IMR-90 (cell line): ENCODE data around the gene SPEF2. TPM values are rescaled to one million over a fixed set of nuclear protein-coding genes. Genes with fewer than 3 reads are reported as not detected.

Experiments used
- ATAC-seq: fragments of 200-7000 bp; cut with Tn5 transposase; 2 replicates; pipeline ENCODE4 v1.9.1; 2020; ENCODE audit warnings: low read depth, mild to moderate bottlenecking, moderate library complexity
- BruUV-seq: library from RNA; stranded (reverse); fragments of 400-500 nt; replicated peaks from 2 replicates; lab custom pipeline; 2021; lab: Mats Ljungman, UMichigan
- CTCF ChIA-PET: fragments of 300-600 bp; formaldehyde crosslinking; extraction: SDS; loops from one replicate; lab custom pipeline; 2021; ENCODE audit warnings: antibody characterized with exemption; lab: Yijun Ruan, JAX
- POLR2A ChIA-PET: fragments of 300-600 bp; sonication (Branson Sonifier 250); formaldehyde crosslinking; loops from one replicate; lab custom pipeline; 2022; ENCODE audit warnings: antibody characterized with exemption; ENCODE audit not compliant: unreplicated experiment; lab: Charles Lee
- DNase-seq: peaks from one replicate; pipeline ENCODE4 v3.0.0; 2013
- H2AFZ ChIP-seq: replicated peaks from 2 replicates; pipeline ENCODE3; 2013; ENCODE audit warnings: low read length, mild to moderate bottlenecking; ENCODE audit not compliant: poor library complexity
- H2AK5ac ChIP-seq: 2 replicates; pipeline ENCODE4 v1.6.1; 2013; ENCODE audit warnings: low read depth, low read length, inconsistent platforms
- H2AK9ac ChIP-seq: replicated peaks from 2 replicates; pipeline ENCODE3; 2013; ENCODE audit warnings: mild to moderate bottlenecking, low read depth, low read length, moderate library complexity; ENCODE audit not compliant: poor library complexity
- H2BK120ac ChIP-seq: 2 replicates; pipeline ENCODE4 v1.6.1; 2013; ENCODE audit warnings: low read depth, low read length, inconsistent platforms
- H2BK15ac ChIP-seq: 3 replicates; pipeline ENCODE4 v1.6.1; 2013; ENCODE audit warnings: low read depth, low read length, inconsistent platforms
- H2BK20ac ChIP-seq: 2 replicates; pipeline ENCODE4 v1.6.1; 2013; ENCODE audit warnings: low read depth, mild to moderate bottlenecking, inconsistent platforms, low read length, moderate library complexity
- H2BK5ac ChIP-seq: 2 replicates; pipeline ENCODE4 v1.6.1; 2013; ENCODE audit warnings: mild to moderate bottlenecking, low read depth, low read length, inconsistent platforms; ENCODE audit not compliant: poor library complexity, severe bottlenecking
- H3K14ac ChIP-seq: replicated peaks from 2 replicates; pipeline ENCODE4 v1.6.1; 2013; ENCODE audit warnings: low read depth, low read length, inconsistent platforms
- H3K18ac ChIP-seq: 2 replicates; pipeline ENCODE4 v1.6.1; 2013; ENCODE audit warnings: low read depth, low read length, control low read depth
- H3K23ac ChIP-seq: 2 replicates; pipeline ENCODE4 v1.6.1; 2013; ENCODE audit warnings: low read depth, low read length, inconsistent platforms
- H3K27ac ChIP-seq: 2 replicates; pipeline ENCODE4 v1.5.1; 2013; ENCODE audit warnings: mild to moderate bottlenecking, control low read depth, low read length; ENCODE audit not compliant: insufficient read depth
- H3K27me3 ChIP-seq: 2 replicates; pipeline ENCODE4 v1.6.1; 2013; ENCODE audit warnings: low read length; ENCODE audit not compliant: control insufficient read depth, insufficient read depth
- H3K36me3 ChIP-seq: 2 replicates; pipeline ENCODE4 v1.6.1; 2013; ENCODE audit warnings: low read length, mixed read lengths; ENCODE audit not compliant: control insufficient read depth, insufficient read depth
- H3K4ac ChIP-seq: 2 replicates; pipeline ENCODE4 v1.6.1; 2013; ENCODE audit warnings: low read depth, low read length, inconsistent platforms
- H3K4me1 ChIP-seq: 2 replicates; pipeline ENCODE4 v1.6.1; 2013; ENCODE audit warnings: low read length, mixed read lengths; ENCODE audit not compliant: control insufficient read depth, insufficient read depth
- H3K4me2 ChIP-seq: 2 replicates; pipeline ENCODE4 v1.6.1; 2013; ENCODE audit warnings: low read depth, mild to moderate bottlenecking, control low read depth, low read length, moderate library complexity
- H3K4me3 ChIP-seq: 2 replicates; pipeline ENCODE4 v1.5.1; 2013; ENCODE audit warnings: low read depth, mild to moderate bottlenecking, control low read depth, low read length, moderate library complexity; ENCODE audit not compliant: insufficient read depth
- H3K56ac ChIP-seq: 2 replicates; pipeline ENCODE4 v1.6.1; 2013; ENCODE audit warnings: low read length, inconsistent platforms; ENCODE audit not compliant: insufficient read depth; ENCODE audit errors: extremely low read depth
- H3K79me1 ChIP-seq, 2 experiments: 2 replicates each; pipeline ENCODE4 v1.6.1; 2013; ENCODE audit warnings: low read length in 2 of 2, inconsistent platforms in 1 of 2, low read depth in 1 of 2
- H3K9ac ChIP-seq: 2 replicates; pipeline ENCODE4 v1.6.1; 2013; ENCODE audit warnings: low read depth, low read length, control low read depth
- H3K9me1 ChIP-seq: 2 replicates; pipeline ENCODE4 v1.6.1; 2013; ENCODE audit warnings: low read length, inconsistent platforms; ENCODE audit not compliant: insufficient read depth
- H3K9me3 ChIP-seq: 2 replicates; pipeline ENCODE4 v1.6.1; 2013; ENCODE audit warnings: low read length; ENCODE audit not compliant: control insufficient read depth, insufficient read depth
- H4K20me1 ChIP-seq: 2 replicates; pipeline ENCODE4 v1.6.1; 2013; ENCODE audit warnings: low read length, inconsistent platforms; ENCODE audit not compliant: insufficient read depth
- H4K5ac ChIP-seq: 2 replicates; pipeline ENCODE4 v1.6.1; 2013; ENCODE audit warnings: mild to moderate bottlenecking, low read depth, low read length, control low read depth
- H4K8ac ChIP-seq, 2 experiments: 2 replicates each; pipeline ENCODE4 v1.6.1; 2013; ENCODE audit warnings: low read depth in 2 of 2, low read length in 2 of 2, control low read depth in 1 of 2, inconsistent platforms in 1 of 2
- H4K91ac ChIP-seq: 2 replicates; pipeline ENCODE4 v1.6.1; 2013; ENCODE audit warnings: low read depth, low read length, inconsistent platforms; ENCODE audit not compliant: insufficient read depth
- BHLHE40 ChIP-seq: fragments of 150-350 bp; IDR thresholded peaks from 2 replicates; pipeline ENCODE4 v1.6.1; 2016; ENCODE audit warnings: mild to moderate bottlenecking, low read depth, low read length
- CEBPB ChIP-seq: IDR thresholded peaks from 2 replicates; pipeline ENCODE4 v1.6.1; 2012; ENCODE audit warnings: low read depth, low read length, improper control_type of control experiment
- CHD1 ChIP-seq: IDR thresholded peaks from 2 replicates; pipeline ENCODE4 v1.6.1; 2012; ENCODE audit warnings: low read depth, low read length, improper control_type of control experiment
- FOS ChIP-seq: fragments of 150-350 bp; IDR thresholded peaks from 2 replicates; pipeline ENCODE4 v1.6.1; 2016; ENCODE audit warnings: low read depth, low read length
- MAFK ChIP-seq: IDR thresholded peaks from 2 replicates; pipeline ENCODE4 v1.6.1; 2012; ENCODE audit warnings: low read depth, low read length, improper control_type of control experiment
- MAZ ChIP-seq: IDR thresholded peaks from 2 replicates; pipeline ENCODE4 v1.6.1; 2012; ENCODE audit warnings: low read depth, mild to moderate bottlenecking, low read length, improper control_type of control experiment, moderate library complexity, borderline replicate concordance
- MXI1 ChIP-seq: IDR thresholded peaks from 2 replicates; pipeline ENCODE4 v1.6.1; 2012; ENCODE audit warnings: low read depth, mild to moderate bottlenecking, low read length, moderate library complexity, borderline replicate concordance
- NFE2L2 ChIP-seq: fragments of 150-350 bp; IDR thresholded peaks from 2 replicates; pipeline ENCODE4 v1.6.1; 2016; ENCODE audit warnings: low read depth, mild to moderate bottlenecking, low read length
- POLR2A ChIP-seq: IDR thresholded peaks from 2 replicates; pipeline ENCODE4 v1.6.1; 2012; ENCODE audit warnings: mild to moderate bottlenecking, low read depth, low read length
- RAD21 ChIP-seq: IDR thresholded peaks from 2 replicates; pipeline ENCODE4 v1.6.1; 2012; ENCODE audit warnings: low read length, improper control_type of control experiment
- RCOR1 ChIP-seq: IDR thresholded peaks from 2 replicates; pipeline ENCODE4 v1.6.1; 2012; ENCODE audit warnings: mild to moderate bottlenecking, low read length, improper control_type of control experiment; ENCODE audit not compliant: insufficient replicate concordance
- RFX5 ChIP-seq: IDR thresholded peaks from 2 replicates; pipeline ENCODE4 v1.8.0; 2012; ENCODE audit warnings: low read depth, mild to moderate bottlenecking, low read length, moderate library complexity
- SMC3 ChIP-seq: fragments of 150-350 bp; IDR thresholded peaks from 2 replicates; pipeline ENCODE4 v1.6.1; 2016; ENCODE audit warnings: low read depth, mild to moderate bottlenecking, antibody characterized with exemption, low read length, moderate library complexity
- USF2 ChIP-seq: fragments of 150-350 bp; IDR thresholded peaks from 2 replicates; pipeline ENCODE4 v1.6.1; 2017; ENCODE audit warnings: mild to moderate bottlenecking, antibody characterized with exemption, low read length, low read depth
- WGBS, 2 experiments: methylation state at CpG; one replicate each; pipeline versions ENCODE4 v1.1.5 to v1.1.7; 2013; ENCODE audit warnings: missing lambda C conversion rate in 2 of 2; ENCODE audit not compliant: insufficient read length in 1 of 2; ENCODE audit errors: extremely low coverage in 2 of 2; 5-methylcytosine and 5-hydroxymethylcytosine counted together
- dilution Hi-C: fragments of 300-500 bp; cut with HindIII; formaldehyde crosslinking; loops from one replicate; pipeline ENCODE4 v1.14.3; 2018; ENCODE audit warnings: low sequenced_read_pairs; ENCODE audit not compliant: unreplicated experiment
- in situ Hi-C: fragments of 300-500 bp; cut with MboI; formaldehyde crosslinking; loops from 3 replicates; pipeline ENCODE4 v1.14.3; 2019; ENCODE audit warnings: low sequenced_read_pairs, inconsistent platforms, mixed read lengths
- intact Hi-C: fragments of 100-400 bp; cut with micrococcal nuclease; formaldehyde crosslinking; loops from 2 replicates; pipeline ENCODE4 v1.10.0; 2022
- polyA plus RNA-seq, 3 experiments: library from polyadenylated mRNA; depleted of rRNA; stranded (reverse); fragments of >200 nt; gene quantifications; 2 replicates each; pipeline ENCODE4 v1.2.3, GENCODE V29; 2012; ENCODE audit warnings: low replicate concordance in 1 of 3
- total RNA-seq: library from RNA; depleted of rRNA; stranded (reverse); fragments of >200 nt; gene quantifications from 2 replicates; pipeline ENCODE4 v1.2.3, GENCODE V29; 2012
- TF ChIP-seq, protein P1 (sequence below): fragments of 150-350 bp; IDR thresholded peaks from 2 replicates; pipeline ENCODE4 v1.6.1; 2016; ENCODE audit warnings: low read depth, mild to moderate bottlenecking, low read length, moderate library complexity, borderline replicate concordance
- TF ChIP-seq, protein P2 (sequence below): conservative IDR thresholded peaks from 2 replicates; pipeline ENCODE4 v1.5.1; 2012; ENCODE audit warnings: mild to moderate bottlenecking, low read depth, low read length, improper control_type of control experiment

SPEF2 gene
- total and polyA plus RNA-seq, 2 of the 4 experiments (the other 2 are of a cell fraction), result 1.7 to 2.3 TPM

DNA sequence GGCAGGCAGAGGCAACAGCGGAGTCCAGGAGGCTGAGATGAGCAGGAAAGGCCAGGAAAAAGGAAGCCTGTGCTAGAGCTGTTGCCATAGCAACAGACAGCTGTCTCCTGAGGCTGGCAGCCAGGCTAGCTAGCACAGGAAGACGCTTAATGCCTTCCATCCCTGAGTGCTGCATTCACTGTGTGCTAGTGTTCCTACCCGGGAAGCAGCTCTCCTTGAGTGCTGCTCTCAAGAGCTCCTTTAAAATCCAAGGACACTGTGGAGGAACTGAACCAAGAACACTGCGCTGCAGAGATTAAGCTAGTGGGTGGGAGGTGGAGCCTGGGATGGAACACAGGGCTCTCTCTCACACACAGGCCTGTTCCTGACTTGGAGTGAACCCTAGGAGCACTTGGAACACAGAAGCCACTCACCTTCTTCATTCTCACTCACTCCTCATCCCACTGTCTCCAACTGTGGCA lies 185.6 kb downstream of the SPEF2 start:
- H2BK5ac ChIP-seq, result no peak overlapping the region
- no peak overlapping the region for H4K91ac ChIP-seq
- peak overlapping the region; percentile 20; the same call in 1 of the 2 replicates for H3K4ac ChIP-seq
- H3K27ac ChIP-seq, result no peak overlapping the region
- H4K20me1 ChIP-seq, result no peaks in the 10 kb centered on the region
- H3K14ac ChIP-seq, result peak overlapping the region; percentile 62; the same call in 1 of the 2 replicates
- peaks cover 5% of the 10 kb centered on the region for H3K4me1 ChIP-seq
- BruUV-seq, result no TSS peak
- H3K9me1 ChIP-seq, result no peaks in the 10 kb centered on the region; the same call in 1 of the 2 replicates
- in situ Hi-C loops (no loop called here), dilution Hi-C loops (no loop called here), intact Hi-C loops (no loop called here)
- H3K79me1 ChIP-seq, result no peaks in the 10 kb centered on the region
- 50% methylated on average over 2 of the region's 4 CpGs; no CpG with 5 or more reads in 1 of the 2 experiments for WGBS, 2 experiments
- H3K27me3 ChIP-seq, result no peaks in the 10 kb centered on the region
- H3K18ac ChIP-seq, result no peak overlapping the region
- H2BK15ac ChIP-seq, result no peak overlapping the region
- H4K8ac ChIP-seq, result peak overlapping the region in 1 of 2 experiments; percentile 23; a peak in 2 of 4 replicates
- ChIA-PET CTCF (interaction anchor here (0.7 to 1.6 kb wide), 2 partner anchors 13 to 121 kb away, joined by 3 read pairs; no protein-coding TSS in a partner anchor), POLR2A (no interaction called here)
- H2AK9ac ChIP-seq, result no peak overlapping the region
- H2BK120ac ChIP-seq, result peak overlapping the region; percentile 39; the same call in 1 of the 2 replicates
- H2BK20ac ChIP-seq, result no peak overlapping the region
- H3K9ac ChIP-seq, result no peak overlapping the region; the same call in 1 of the 2 replicates
- peak overlapping the region; percentile 85 for H2AFZ ChIP-seq
- no peaks in the 10 kb centered on the region for H3K9me3 ChIP-seq
- no peak overlapping the region for H3K4me3 ChIP-seq
- no peak overlapping the region for H3K56ac ChIP-seq
- no peak overlapping the region for H2AK5ac ChIP-seq
- H3K36me3 ChIP-seq, result no peaks in the 10 kb centered on the region
- ATAC-seq (peak; percentile 94), DNase-seq (peak; percentile 79)
- H3K23ac ChIP-seq, result peak overlapping the region; percentile 77; the same call in 1 of the 2 replicates
- TF ChIP-seq RAD21 (no peak), MAZ (no peak), POLR2A (no peak), MAFK (no peak), USF2 (no peak), NFE2L2 (no peak), MXI1 (no peak), BHLHE40 (no peak), CEBPB (no peak), CHD1 (no peak), SMC3 (no peak), FOS (no peak), RCOR1 (no peak), RFX5 (no peak)
- TF ChIP-seq, protein P1, sequence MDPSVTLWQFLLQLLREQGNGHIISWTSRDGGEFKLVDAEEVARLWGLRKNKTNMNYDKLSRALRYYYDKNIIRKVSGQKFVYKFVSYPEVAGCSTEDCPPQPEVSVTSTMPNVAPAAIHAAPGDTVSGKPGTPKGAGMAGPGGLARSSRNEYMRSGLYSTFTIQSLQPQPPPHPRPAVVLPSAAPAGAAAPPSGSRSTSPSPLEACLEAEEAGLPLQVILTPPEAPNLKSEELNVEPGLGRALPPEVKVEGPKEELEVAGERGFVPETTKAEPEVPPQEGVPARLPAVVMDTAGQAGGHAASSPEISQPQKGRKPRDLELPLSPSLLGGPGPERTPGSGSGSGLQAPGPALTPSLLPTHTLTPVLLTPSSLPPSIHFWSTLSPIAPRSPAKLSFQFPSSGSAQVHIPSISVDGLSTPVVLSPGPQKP, result no peak
- TF ChIP-seq, protein P2, sequence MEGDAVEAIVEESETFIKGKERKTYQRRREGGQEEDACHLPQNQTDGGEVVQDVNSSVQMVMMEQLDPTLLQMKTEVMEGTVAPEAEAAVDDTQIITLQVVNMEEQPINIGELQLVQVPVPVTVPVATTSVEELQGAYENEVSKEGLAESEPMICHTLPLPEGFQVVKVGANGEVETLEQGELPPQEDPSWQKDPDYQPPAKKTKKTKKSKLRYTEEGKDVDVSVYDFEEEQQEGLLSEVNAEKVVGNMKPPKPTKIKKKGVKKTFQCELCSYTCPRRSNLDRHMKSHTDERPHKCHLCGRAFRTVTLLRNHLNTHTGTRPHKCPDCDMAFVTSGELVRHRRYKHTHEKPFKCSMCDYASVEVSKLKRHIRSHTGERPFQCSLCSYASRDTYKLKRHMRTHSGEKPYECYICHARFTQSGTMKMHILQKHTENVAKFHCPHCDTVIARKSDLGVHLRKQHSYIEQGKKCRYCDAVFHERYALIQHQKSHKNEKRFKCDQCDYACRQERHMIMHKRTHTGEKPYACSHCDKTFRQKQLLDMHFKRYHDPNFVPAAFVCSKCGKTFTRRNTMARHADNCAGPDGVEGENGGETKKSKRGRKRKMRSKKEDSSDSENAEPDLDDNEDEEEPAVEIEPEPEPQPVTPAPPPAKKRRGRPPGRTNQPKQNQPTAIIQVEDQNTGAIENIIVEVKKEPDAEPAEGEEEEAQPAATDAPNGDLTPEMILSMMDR, result no peak
- H3K4me2 ChIP-seq, result no peak overlapping the region
- H4K5ac ChIP-seq, result peak overlapping the region; percentile 24; the same call in 1 of the 2 replicates
